HCT116 (cell line): Measurements from ENCODE around the gene PEX10. TPM values are rescaled to one million over a fixed set of nuclear protein-coding genes. Genes with fewer than 3 reads are reported as not detected.

Source experiments
- ATAC-seq: fragments of 200-7000 bp; cut with Tn5 transposase; 2 replicates; pipeline ENCODE4 v1.9.1; 2020; ENCODE audit warnings: mild to moderate bottlenecking, moderate library complexity
- BruUV-seq: library from RNA; stranded (reverse); fragments of 400-500 nt; replicated peaks from 2 replicates; lab custom pipeline; 2021; lab: Mats Ljungman, UMichigan
- CTCF ChIA-PET: fragments of 300-600 bp; sonication (Branson Sonifier 250); formaldehyde crosslinking; loops from one replicate; lab custom pipeline; 2021; ENCODE audit warnings: antibody characterized with exemption; lab: Charles Lee
- POLR2A ChIA-PET: fragments of 300-600, 350-600 bp; sonication (Branson Sonifier 250); formaldehyde crosslinking; loops from one replicate; lab custom pipeline; 2021; ENCODE audit warnings: antibody characterized with exemption; lab: Charles Lee
- RAD21 ChIA-PET, 2 experiments: fragments of 300-600 bp; sonication (Branson Sonifier 250); formaldehyde crosslinking; loops; one replicate each; lab custom pipeline; 2023; ENCODE audit warnings: low total read pairs in 2 of 2; ENCODE audit not compliant: uncharacterized antibody in 2 of 2, unreplicated experiment in 2 of 2, low non-redundant PET in 1 of 2; lab: Charles Lee
- DNase-seq: peaks from one replicate; pipeline ENCODE4 v3.0.0-alpha.2; 2010; ENCODE audit warnings: low read depth, low spot score
- H2AFZ ChIP-seq: fragments of 200-600 bp; shearing (Covaris generic), sonication (generic); 2 replicates; pipeline ENCODE4 v1.6.1; 2017; ENCODE audit warnings: low read depth, mixed run types, mixed read lengths, antibody characterized with exemption, low read length; ENCODE audit not compliant: poor library complexity, severe bottlenecking
- H3K27ac ChIP-seq: 2 replicates; pipeline ENCODE4 v1.5.1; 2012; ENCODE audit warnings: low read depth, low read length
- H3K27me3 ChIP-seq: fragments of 200-600 bp; sonication (generic); 2 replicates; pipeline ENCODE4 v1.6.1; 2016; ENCODE audit warnings: mixed run types, low read length, mixed read lengths; ENCODE audit not compliant: insufficient read depth
- H3K36me3 ChIP-seq, 2 experiments: fragments of 200-500 bp in 1 of 2; fragments of 200-600 bp in 1 of 2; sonication (Bioruptor generic) in 1 of 2; sonication (generic) in 1 of 2; 2 replicates each; pipeline versions ENCODE4 v1.5.1 to v1.6.1; 2014 to 2016; ENCODE audit warnings: low read length in 2 of 2, inconsistent platforms in 1 of 2, mixed read lengths in 1 of 2, mixed run types in 1 of 2; ENCODE audit not compliant: insufficient read depth in 2 of 2, control insufficient read depth in 1 of 2
- H3K4me1 ChIP-seq, 2 experiments: fragments of 200-600 bp in 1 of 2; sonication (generic) in 1 of 2; 2 replicates each; pipeline versions ENCODE4 v1.5.1 to v1.6.1; 2012 to 2017; ENCODE audit warnings: low read length in 2 of 2, inconsistent platforms in 1 of 2, mild to moderate bottlenecking in 1 of 2, mixed read lengths in 1 of 2, mixed run types in 1 of 2, moderate library complexity in 1 of 2; ENCODE audit not compliant: insufficient read depth in 2 of 2, control insufficient read depth in 1 of 2
- H3K4me2 ChIP-seq: fragments of 200-600 bp; sonication (generic); 2 replicates; pipeline ENCODE4 v1.6.1; 2017; ENCODE audit warnings: mixed run types, low read length, mixed read lengths
- H3K4me3 ChIP-seq, 2 experiments: fragments of 200-600 bp in 1 of 2; sonication (generic) in 1 of 2; replicated peaks in 1 of 2; 2 replicates each; pipeline ENCODE4 v1.5.1; 2011 to 2016; ENCODE audit warnings: low read length in 2 of 2, control low read depth in 1 of 2, low read depth in 1 of 2, mild to moderate bottlenecking in 1 of 2, mixed read lengths in 1 of 2, mixed run types in 1 of 2
- H3K79me2 ChIP-seq: fragments of 200-600 bp; sonication (generic); 2 replicates; pipeline ENCODE4 v1.6.1; 2017; ENCODE audit warnings: mild to moderate bottlenecking, mixed run types, low read length, moderate library complexity, mixed read lengths; ENCODE audit not compliant: insufficient read depth
- H3K9ac ChIP-seq: fragments of 200-600 bp; sonication (generic); 2 replicates; pipeline ENCODE4 v1.6.1; 2016; ENCODE audit warnings: low read length, mixed read lengths
- H3K9me2 ChIP-seq: fragments of 200-600 bp; sonication (generic), shearing (Covaris generic); 2 replicates; pipeline ENCODE4 v1.6.1; 2017; ENCODE audit warnings: mixed run types, mild to moderate bottlenecking, moderate library complexity; ENCODE audit not compliant: insufficient read depth
- H3K9me3 ChIP-seq, 2 experiments: fragments of 200-500 bp in 1 of 2; fragments of 200-600 bp in 1 of 2; sonication (Bioruptor generic) in 1 of 2; sonication (generic) in 1 of 2; 2 replicates each; pipeline ENCODE4 v1.6.1; 2014 to 2017; ENCODE audit warnings: low read length in 2 of 2, mixed read lengths in 2 of 2, inconsistent platforms in 1 of 2, low read depth in 1 of 2, mild to moderate bottlenecking in 1 of 2, mixed run types in 1 of 2, moderate library complexity in 1 of 2; ENCODE audit not compliant: control insufficient read depth in 1 of 2, insufficient read depth in 1 of 2
- H4K20me1 ChIP-seq: fragments of 200-600 bp; sonication (generic), shearing (Covaris generic); 2 replicates; pipeline ENCODE4 v1.6.1; 2017; ENCODE audit warnings: mixed run types, mild to moderate bottlenecking, moderate library complexity; ENCODE audit not compliant: insufficient read depth
- POLR2AphosphoS5 ChIP-seq: IDR thresholded peaks from 2 replicates; pipeline ENCODE4 v1.6.1; 2011; ENCODE audit warnings: mild to moderate bottlenecking, low read depth, low read length, moderate library complexity
- REST ChIP-seq: IDR thresholded peaks from 2 replicates; pipeline ENCODE4 v1.6.1; 2012; ENCODE audit warnings: low read depth
- ZBTB33 ChIP-seq: IDR thresholded peaks from 2 replicates; pipeline ENCODE4 v1.6.1; 2011; ENCODE audit warnings: mild to moderate bottlenecking, low read length, moderate library complexity; ENCODE audit not compliant: insufficient replicate concordance; ENCODE audit errors: extremely low read depth
- ZFX ChIP-seq: fragments of 450-650 bp; IDR thresholded peaks from 2 replicates; pipeline ENCODE4 v1.6.1; 2017
- intact Hi-C: fragments of 100-400 bp; cut with micrococcal nuclease; formaldehyde crosslinking; loops from 2 replicates; pipeline ENCODE4 v1.10.0; 2022
- total RNA-seq: library from RNA; stranded (reverse); gene quantifications from one replicate; pipeline ENCODE4 v1.2.1, GENCODE V29; 2021; ENCODE audit not compliant: unreplicated experiment

Gene PEX10
- total RNA-seq, 1 experiment from 2014 or later, result 27.9 TPM

DNA sequence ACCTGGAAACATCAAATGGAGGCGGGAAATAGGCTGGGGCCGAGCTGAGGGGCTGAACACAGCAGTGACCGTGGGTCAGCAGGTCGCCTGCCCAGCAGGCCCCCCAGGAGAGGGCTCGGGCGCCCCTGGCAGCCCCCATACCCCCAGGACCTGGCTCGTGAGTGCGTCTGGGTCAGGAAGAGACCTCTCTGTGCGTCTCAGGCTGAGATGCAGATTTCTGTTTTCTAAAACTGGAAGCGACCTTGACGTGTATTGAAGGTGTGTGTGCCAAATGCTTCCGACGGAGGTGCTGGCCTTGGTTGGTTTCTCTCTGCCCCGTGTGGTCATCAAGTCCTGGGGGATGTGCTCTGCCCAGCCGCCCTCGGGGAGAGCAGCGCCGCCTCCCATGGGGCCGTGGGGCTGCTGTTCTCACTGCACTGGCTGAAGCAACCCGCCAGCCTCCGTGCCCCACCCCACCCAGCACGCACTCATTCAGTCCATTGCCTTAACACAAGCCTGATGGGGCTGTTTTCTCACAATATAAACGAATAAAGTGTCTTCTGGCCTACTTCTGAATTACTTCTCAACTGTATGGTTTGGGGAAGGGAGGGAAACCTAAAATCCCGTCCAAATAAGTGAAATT is 7.4 kb downstream of the PEX10 start:
- Histone ChIP-seq H3K27ac (no peak overlapping the region), H3K36me3 (peaks cover 20 to 30% of the 10 kb centered on the region in 2 experiments), H3K9ac (no peak overlapping the region), H3K4me1 (no peaks in the 10 kb centered on the region), H3K4me2 (no peak overlapping the region), H2AFZ (no peak overlapping the region), H3K27me3 (no peaks in the 10 kb centered on the region), H3K9me3 (no peaks in the 10 kb centered on the region), H3K9me2 (no peaks in the 10 kb centered on the region), H3K79me2 (peaks cover 14% of the 10 kb centered on the region; the same call in 1 of the 2 replicates), H3K4me3 (no peak overlapping the region), H4K20me1 (no peaks in the 10 kb centered on the region)
- intact Hi-C loops, result no loop called here
- POLR2A ChIA-PET, result no interaction called here
- TSS peak; percentile 36 for BruUV-seq
- RAD21 ChIA-PET, result no interaction called here
- CTCF ChIA-PET, result no interaction called here
- no peak for ATAC-seq
- no peak for DNase-seq
- TF ChIP-seq REST (no peak), ZBTB33 (no peak), POLR2AphosphoS5 (no peak; the same call in 1 of the 2 replicates), ZFX (no peak)
